Activated T-helper 1 cell treated with anti-CD3 and anti-CD28 coated beads, Interleukin-2, amount 50 U/mL, for 16 hours (primary cell): ENCODE data around the gene FCHO1.
"Not testable (repeated sequence)": the region's sequence is repeated elsewhere in the genome, so short reads cannot be mapped to it uniquely, and the experiment has no call there.

Experiments
- DNase-seq, 2 donors: peaks; one replicate each; pipeline ENCODE4 v3.0.0-alpha.2; 2020; ENCODE audit warnings: low read depth in 1 of 2, low spot score in 1 of 2

FCHO1 gene

DNA sequence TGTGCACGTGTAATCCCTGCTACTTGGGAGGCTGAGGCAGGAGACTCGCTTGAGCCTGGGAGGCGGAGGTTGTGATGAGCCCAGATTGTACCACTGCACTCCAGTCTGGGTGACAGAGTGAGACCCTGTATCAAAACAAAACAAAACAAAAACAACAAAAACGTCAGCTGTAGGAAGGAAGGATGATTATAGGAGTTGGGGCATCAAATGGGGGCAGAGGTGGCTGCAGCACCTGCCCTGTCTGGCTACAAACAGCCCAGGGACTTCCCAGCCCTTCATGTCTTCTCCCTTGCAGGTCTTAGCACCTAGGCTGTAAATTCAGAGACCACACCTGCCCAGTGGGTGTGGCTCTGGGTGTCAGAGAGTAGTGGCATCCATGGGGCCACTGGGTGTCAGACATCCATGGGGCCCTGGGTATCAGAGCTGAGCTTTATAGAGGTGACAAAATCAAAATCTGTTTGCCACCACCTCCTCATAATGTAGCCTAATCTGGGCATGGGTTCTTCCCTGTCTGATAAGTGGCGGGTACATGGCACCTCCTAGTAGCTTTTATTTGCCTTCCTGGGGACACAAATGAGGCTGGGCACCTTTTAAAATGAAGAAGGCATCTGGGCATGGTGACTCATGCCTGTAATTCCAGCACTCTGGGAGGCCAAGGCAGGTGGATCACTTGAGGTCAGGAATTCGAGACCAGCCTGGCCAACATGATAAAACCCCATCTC is 38.9 kb downstream of the FCHO1 start:
- no peak for DNase-seq

DNA sequence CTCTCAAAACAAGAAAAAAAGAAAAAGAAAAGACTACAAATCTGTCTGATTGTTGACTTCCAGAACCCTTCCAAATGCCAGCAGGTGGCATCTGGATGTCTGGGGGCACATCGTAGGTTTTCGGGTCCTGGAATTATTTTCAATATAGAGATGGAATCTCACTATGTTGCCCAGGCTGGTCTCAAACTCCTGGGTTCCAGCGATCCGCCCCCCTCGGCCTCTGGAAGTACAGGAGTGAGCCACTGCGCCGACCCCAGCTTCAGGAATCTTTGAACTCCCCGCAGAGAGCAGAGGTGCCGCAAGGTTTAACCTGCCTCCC is 43.1 kb downstream of the FCHO1 start:
- DNase-seq: no peak

DNA sequence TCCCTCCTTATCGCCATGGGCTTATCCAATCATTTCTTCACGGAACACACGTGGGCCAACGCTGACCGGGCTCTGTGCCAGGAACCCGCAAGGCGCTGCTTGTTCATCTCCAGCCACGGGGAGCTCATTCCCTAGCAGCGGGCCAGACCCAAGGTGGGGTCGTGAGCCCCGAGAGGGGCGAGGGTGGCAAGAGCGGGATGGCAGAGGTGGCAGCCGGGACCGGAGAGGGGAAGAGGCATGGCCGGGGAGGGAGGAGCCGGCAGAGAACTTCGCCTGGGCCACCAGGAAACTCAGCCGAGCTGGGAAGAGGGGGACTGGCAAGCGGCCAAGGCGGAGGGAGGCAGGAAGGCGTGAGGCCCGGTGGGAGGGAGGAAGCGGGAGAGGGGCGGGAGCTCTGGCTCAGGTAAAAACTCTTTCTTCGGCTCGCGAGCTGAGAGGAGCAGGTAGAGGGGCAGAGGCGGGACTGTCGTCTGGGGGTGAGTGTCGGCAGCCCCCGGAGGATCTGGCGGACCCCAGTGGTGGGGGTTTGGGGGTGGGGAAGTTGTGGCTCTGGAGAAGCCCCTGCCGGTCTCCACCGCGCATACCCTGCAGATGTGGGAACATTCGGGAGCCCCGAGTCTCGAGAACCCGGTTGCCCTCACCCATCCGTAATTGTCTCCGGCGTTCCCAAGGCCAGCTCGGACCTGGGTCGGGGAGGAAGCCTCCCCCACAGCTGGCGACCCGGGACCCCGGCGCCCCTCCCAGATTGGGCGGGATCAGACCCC is 43.6 kb downstream of the FCHO1 start, which contains the start of gene B3GNT3:
Gene B3GNT3, plus strand, starts transcription at position 408 of the 764 bp plus-strand sequence. CDS start 12,670 bp downstream, outside the sequence.
- no peak for DNase-seq

DNA sequence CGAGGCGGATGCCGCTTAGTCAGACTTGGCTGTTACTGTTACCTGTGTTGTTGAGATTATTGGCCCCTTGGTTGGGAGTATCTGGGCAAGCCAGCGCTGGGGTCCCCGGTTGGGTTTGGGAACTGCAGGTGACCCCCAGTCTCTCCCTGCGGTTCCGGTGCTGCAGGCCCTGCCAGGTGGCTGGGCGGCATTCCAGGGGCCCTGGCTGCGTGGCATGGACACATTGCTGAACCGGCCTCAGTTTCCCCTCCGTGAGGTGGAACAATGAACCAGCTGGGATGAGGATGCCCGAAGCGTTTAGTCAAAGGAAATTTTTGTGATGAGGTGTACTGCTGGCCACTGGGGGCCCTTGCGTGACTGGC is 44.2 kb downstream of the FCHO1 start:
- no peak for DNase-seq

DNA sequence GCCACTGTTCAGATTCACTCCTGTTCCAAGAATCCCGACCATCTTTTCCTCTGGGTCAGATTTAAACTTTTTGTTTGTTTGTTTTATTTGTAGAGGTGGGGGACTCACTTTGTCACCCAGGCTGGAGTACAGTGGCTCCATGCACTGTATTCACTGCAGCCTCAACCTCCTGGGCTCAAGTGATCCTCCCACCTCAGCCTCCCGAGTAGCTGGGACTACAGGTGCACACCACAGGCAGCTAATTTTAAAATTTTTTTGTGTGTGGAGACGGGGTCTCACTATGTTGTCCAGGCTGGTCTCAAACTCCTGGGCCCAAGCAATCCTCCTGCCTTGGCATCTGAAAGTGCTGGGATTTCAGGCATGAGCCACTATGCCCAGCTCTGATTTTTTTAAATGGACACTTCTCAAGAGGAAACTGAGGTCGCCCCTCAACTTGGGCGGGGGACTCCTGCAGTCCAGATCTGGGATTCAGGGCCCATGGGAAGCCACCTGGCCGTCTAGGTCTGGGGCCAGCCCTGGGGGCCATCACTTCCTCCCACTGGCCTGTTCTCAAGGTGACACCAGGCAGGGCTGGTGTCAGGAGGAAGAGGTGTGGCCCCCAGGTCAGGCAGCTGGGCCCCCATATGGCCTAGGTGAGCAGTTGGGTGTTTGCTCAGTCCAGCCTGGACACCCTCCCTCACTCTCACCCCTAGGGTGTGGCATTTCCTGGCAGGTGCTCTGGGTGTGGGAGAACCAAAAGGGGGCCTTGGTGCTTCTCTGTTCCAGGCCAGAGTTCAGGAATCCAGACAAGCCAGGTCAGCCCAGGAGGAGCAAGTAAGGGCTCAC is 44.9 kb downstream of the FCHO1 start:
- no peak for DNase-seq

DNA sequence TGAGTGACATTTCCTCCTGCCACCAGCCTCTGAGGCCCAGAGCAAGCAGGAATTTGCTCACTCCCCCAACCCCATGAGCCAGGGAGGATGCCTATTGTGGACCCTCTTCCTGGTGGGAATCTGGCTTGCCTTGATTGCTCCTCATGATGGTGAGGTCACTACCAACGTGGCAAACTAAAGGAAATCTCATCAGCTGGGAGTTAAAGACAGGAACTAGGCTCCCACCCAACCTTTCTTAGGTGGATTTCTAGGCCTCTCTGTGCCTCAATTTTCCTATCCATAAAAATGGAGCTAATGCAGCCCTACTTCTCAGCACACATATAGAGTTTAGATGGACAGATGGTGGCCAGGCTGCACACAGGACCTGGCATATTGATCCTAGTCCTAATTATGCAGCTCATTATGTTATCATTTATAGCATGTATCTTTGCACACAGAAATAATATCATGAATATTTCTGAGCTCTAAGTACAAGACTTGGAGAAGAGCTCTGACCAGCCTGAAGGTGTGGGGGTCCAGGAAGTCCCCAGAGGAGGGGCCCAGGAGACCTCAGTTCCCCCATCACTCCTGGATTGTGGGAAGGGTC is 45.7 kb downstream of the FCHO1 start:
- no peak for DNase-seq

DNA sequence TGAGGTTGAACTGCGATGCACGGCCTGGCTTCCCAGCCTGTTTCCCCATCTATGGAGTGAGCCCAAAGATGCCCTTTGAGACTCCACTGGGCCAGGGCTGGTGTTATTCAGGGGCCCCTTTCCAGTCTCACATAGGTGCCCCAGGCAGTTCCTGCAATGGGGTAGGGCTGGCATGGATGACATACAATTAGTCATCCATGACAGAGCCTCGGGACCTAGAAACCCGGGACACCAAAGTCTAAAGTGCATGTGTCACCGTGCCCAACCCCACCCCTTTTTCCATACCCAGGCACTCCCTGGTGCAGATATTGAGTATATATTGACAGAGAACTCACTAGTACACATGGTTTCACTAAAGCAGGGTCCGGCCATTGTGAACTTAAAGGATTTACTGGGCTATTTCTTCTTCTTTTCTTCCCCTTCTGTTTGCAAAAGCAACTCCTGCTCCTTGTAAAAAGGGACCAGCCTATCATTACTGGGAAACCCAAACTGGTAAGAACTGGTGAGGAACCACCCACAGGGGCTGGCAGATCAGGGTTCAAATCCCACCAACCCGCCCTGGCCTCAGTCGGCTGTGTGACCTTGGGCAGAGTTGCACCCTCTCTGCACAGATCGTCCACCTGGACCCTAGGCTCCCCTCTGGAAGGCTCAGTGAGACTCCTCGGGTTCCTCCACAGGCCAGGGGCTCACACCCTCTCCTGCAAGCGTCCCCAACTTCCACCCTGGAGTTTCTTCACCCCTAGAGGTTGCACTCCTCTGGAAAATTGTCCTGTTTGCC is 46.3 kb downstream of the FCHO1 start:
- no peak for DNase-seq

DNA sequence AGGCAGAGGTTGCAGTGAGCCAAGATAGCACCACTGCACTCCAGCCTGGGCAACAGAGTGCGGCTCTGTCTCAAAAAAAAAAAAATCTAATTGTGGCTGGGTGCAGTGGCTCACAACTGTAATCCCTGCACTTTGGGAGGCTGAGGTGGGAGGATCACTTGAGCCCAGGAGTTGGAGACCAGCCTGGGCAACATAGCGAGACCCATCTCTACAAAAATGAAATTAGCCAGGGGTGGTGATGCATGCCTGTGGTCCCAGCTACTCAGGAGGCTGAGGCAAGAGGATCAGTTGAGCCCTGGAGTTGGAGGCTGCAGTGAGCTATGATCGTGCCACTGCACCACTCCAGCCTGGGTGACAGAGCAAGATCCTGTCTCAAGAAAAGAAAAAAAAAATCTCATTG is 47.3 kb downstream of the FCHO1 start:
- not testable (repeated sequence) for DNase-seq

DNA sequence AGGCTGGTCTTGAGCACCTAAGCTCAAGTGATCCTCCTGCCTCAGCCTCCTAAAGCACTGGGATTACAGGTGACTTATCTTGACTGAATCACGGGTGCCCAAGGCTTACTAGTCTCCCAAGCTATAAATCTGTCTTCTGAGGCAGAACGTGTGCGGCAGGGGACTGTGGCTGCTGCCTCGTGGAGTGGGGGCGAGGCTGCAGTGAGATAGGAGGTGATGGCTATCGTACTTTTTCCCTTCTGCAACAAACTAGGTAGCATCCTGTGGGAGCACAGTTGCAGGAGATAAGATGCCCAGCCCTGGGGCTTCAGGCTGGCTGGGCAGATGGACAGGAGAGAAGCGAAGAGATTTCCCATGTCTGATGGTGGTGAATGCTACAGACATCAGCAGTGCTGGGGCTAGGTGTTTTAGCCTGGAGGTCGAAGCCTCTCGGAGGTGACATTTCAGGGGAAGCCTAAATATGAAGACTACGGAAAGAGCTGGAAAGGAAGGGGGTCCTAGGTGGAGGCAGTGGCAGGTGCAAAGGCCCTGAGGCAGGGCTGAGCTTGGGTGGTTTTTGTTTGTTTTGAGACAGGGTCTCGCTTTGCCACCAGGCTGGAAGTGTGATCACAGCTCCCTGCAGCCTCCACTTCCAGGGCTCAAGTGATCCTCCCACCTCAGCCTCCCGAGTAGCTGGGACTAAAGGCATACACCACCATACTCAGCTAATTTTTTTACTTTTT is 51.0 kb downstream of the FCHO1 start:
- no peak for DNase-seq

DNA sequence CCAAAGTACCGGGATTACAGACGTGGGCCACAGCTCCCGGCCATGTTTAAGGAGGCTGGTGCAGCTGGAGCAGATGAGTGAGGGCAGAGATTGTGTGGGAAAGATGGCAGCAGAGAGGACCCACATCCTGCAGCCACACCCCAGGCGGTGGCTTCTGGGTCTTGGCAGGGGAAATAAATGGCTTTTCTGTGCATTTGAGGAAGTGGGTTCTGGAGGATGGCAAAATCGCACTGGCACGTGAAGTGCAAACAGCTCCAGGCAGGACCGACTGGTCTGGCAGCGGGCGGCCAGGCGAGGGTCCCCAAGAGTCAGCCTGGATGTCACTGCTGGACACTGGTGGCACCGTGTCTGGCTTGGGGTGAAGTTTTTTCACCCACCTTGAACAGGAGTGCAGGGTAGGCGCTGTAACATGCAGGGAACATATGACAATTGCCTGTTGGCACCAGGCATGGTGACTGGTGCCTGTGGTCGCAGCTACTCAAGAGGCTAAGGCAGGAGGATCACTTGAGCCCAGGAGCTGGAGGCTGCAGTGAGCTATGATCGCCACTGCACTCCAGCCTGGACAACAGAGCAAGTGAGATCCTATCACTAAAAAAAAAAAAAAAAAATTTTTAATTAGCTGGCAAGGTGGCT is 52.1 kb downstream of the FCHO1 start:
- DNase-seq: no peak

DNA sequence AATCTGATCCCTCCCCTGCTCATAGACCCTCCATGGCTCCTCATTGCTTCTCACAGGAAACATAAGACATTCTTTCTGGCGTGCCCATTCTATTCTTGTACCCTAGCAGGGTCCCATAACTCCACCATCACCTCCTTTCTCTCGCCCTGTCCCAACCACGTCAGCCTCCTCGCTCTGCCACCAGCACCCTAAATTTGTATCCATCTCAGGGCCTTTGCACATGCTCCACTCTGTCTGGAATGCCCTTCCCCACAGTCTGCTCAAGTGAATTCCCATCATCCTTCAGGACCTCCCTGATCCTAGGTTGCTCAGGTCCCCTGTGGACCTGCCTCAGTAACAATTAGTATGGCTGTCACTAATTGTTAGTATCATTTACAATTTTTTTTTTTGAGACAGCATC is 54.1 kb downstream of the FCHO1 start:
- DNase-seq: no peak

DNA sequence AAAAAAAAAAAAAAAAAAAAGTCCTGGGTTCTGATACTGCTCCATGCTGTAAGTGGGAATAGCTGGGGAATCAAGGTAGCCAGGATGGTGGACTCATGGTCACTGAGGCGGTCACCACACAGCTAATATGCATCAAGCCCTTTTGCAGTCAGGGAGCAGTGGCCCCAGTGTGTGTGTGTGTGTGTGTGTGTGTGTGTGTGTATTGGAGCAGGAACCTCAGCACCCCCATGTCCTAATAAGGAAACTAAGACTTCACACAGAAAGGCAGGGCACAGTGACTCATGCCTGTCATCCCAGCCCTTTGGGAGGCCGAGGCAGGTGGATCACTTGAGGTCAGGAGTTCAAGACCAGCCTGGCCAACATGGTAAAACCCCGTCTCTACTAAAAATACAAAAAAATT is 55.7 kb downstream of the FCHO1 start:
- no peak for DNase-seq

DNA sequence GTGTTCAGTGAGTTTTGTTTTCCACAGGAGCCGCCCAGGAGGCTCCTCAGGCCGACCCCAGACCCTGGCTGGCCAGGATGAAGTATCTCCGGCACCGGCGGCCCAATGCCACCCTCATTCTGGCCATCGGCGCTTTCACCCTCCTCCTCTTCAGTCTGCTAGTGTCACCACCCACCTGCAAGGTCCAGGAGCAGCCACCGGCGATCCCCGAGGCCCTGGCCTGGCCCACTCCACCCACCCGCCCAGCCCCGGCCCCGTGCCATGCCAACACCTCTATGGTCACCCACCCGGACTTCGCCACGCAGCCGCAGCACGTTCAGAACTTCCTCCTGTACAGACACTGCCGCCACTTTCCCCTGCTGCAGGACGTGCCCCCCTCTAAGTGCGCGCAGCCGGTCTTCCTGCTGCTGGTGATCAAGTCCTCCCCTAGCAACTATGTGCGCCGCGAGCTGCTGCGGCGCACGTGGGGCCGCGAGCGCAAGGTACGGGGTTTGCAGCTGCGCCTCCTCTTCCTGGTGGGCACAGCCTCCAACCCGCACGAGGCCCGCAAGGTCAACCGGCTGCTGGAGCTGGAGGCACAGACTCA is 56.5 kb downstream of the FCHO1 start:
- no peak for DNase-seq

DNA sequence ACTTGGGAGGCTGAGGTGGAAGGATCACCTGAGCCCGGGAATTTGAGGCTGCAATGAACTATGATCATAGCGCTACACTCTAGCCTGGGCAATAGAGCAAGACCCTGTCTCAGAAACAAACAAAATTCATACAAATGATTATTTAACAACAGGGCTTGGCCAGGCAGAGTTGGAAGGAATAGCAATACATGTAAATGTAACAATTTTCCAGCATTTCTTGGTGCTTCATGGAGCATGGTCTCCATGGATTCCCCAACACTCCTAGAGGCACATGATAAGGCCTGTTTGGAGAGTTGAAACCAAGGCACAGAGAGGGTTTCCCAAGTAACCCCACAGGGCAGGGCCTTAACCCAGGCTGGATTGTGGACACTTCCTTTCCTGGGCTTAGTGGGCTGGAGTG is 59.8 kb downstream of the FCHO1 start:
- DNase-seq: no peak

DNA sequence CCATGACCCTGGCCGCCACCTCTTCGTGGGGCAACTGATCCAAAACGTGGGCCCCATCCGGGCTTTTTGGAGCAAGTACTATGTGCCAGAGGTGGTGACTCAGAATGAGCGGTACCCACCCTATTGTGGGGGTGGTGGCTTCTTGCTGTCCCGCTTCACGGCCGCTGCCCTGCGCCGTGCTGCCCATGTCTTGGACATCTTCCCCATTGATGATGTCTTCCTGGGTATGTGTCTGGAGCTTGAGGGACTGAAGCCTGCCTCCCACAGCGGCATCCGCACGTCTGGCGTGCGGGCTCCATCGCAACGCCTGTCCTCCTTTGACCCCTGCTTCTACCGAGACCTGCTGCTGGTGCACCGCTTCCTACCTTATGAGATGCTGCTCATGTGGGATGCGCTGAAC is 60.4 kb downstream of the FCHO1 start:
- no peak for DNase-seq

DNA sequence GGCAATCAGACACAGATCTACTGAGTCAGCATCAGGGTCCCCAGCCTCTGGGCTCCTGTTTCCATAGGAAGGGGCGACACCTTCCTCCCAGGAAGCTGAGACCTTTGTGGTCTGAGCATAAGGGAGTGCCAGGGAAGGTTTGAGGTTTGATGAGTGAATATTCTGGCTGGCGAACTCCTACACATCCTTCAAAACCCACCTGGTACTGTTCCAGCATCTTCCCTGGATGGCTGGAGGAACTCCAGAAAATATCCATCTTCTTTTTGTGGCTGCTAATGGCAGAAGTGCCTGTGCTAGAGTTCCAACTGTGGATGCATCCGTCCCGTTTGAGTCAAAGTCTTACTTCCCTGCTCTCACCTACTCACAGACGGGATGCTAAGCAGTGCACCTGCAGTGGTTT is 60.8 kb downstream of the FCHO1 start:
- no peak for DNase-seq

DNA sequence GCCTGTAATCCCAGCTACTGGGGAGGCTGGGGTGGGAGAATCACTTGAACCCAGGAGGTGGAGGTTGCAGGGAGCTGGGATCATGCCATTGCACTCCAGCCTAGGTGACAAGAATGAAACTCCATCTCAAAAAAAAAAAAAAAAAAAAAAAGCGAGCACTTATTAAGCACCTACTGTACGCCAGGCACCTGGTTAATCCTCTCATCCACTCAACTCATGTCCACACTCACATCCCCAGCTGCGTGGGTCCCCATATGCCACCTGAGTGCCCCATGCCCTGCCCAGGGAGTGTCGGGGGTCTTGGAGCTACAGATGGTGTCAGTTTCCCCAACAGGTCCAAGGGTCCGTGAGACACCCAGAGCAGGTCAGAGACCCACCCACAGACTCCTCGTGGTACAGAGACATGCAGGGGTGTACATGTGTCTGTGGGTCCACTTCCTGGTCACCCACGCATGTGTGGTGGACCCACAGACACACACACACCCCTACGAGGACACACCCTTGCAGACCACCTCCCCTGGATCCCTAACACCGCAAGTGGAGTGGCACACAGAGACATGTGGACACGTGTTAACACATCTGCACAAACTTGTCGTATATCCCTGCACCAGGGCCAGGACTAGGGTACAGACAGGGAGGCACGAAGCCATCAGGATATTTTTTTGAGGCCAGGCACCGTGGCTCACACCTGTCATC is 66.5 kb downstream of the FCHO1 start:
- no peak for DNase-seq

DNA sequence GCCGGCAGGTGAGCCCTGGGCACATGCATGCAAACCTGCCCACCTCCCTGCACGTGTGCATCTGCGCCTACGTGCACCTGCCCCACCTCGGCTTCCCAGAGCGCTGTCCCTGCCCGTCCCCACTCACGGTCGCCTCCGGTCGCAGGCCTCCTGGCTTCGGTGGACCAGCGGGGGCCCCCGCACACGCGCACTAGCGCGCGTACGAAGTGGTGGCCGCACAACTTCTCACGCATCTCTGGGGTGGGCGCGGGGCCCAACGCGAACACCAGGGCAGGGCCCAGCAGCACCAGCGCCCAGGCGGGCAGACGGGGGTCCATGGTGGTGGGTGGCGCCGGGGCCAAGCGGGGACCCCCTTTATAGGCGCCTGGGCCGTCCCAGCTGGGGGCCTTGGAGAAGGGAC is 69.9 kb downstream of the FCHO1 start, which contains the start of gene INSL3:
Gene INSL3, minus strand, starts transcription at position 330 of the 400 bp plus-strand sequence. Its CDS starts 13 bp downstream, at position 317.
- DNase-seq: no peak

DNA sequence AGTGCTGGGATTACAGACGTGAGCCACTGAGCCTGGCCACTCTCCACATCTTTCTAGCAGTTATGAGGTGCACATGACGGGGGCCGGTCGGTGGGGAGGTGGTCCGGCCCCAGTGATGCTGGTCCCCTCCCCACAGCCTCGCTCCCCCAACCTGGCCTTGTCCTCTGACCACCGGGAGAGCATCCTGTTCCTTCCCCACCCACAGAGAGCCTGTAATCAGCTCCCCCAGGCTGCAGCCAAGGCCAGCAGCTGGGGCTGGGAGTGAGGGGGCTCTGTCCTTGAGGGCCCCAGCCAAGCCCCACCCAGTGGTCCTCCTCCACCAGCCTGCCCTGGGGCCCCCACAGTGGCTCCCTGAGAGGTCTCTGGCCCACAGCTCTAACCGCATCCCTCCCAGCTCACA is 73.1 kb downstream of the FCHO1 start:
- no peak for DNase-seq
